ENCODE measurements around the gene ANP32B. TPM values are rescaled to one million over a fixed set of nuclear protein-coding genes. Genes with fewer than 3 reads are reported as not detected.
"Not testable (repeated sequence)": the region's sequence is repeated elsewhere in the genome, so short reads cannot be mapped to it uniquely, and the experiment has no call there.

Gene ANP32B
- total and polyA plus RNA-seq, 2 experiments from 2014 or later = 15.4 to 64.3 TPM

- no peak overlapping the region for H2AFZ ChIP-seq
- WGBS (ENCODE audit: low lambda C conversion rate, missing lambda C conversion rate) = 100% methylated on average over 1 of the region's 1 CpG
- H3K4me1 ChIP-seq (ENCODE audit: insufficient read depth) = no peaks in the 10 kb centered on the region
- H3K79me2 ChIP-seq = no peaks in the 10 kb centered on the region
- H3K27me3 ChIP-seq = no peaks in the 10 kb centered on the region
- DNase-seq (ENCODE audit: low spot score) = no peak
- no peaks in the 10 kb centered on the region for H3K36me3 ChIP-seq (replicated peaks; ENCODE audit: insufficient read depth, low read depth)
- H3K9me2 ChIP-seq (replicated peaks; ENCODE audit: insufficient read depth) = no peaks in the 10 kb centered on the region
- H3K4me3 ChIP-seq = no peak overlapping the region
- no peak overlapping the region for H3K4me2 ChIP-seq
- no peaks in the 10 kb centered on the region for H3K9me3 ChIP-seq (ENCODE audit: low read depth)
- TF ChIP-seq CTCF (IDR thresholded peaks at IDR 0.05; ENCODE audit: poor library complexity) (no peak), EZH2 (IDR thresholded peaks at IDR 0.05; ENCODE audit: borderline replicate concordance) (no peak), EZH2phosphoT487 (IDR thresholded peaks at IDR 0.05; ENCODE audit: low read depth, severe bottlenecking, unreplicated experiment) (no peak)
- H4K20me1 ChIP-seq (ENCODE audit: insufficient read depth, poor library complexity, severe bottlenecking) = no peaks in the 10 kb centered on the region
- no peak overlapping the region for H3K27ac ChIP-seq
Observed at GRCh38 chr9:98017306-98017705, 34.2 kb downstream of the ANP32B start.

- H3K27me3 ChIP-seq = no peaks in the 10 kb centered on the region
- no peak overlapping the region for H3K4me3 ChIP-seq
- no peaks in the 10 kb centered on the region for H3K9me2 ChIP-seq (replicated peaks; ENCODE audit: insufficient read depth)
- no peak overlapping the region for H2AFZ ChIP-seq
- no peaks in the 10 kb centered on the region for H4K20me1 ChIP-seq (ENCODE audit: insufficient read depth, poor library complexity, severe bottlenecking)
- H3K4me1 ChIP-seq (ENCODE audit: insufficient read depth) = no peaks in the 10 kb centered on the region
- no peaks in the 10 kb centered on the region for H3K36me3 ChIP-seq (replicated peaks; ENCODE audit: insufficient read depth, low read depth)
- no peak overlapping the region for H3K27ac ChIP-seq
- WGBS (ENCODE audit: low lambda C conversion rate, missing lambda C conversion rate) = 91% methylated on average over 5 of the region's 5 CpGs
- no peak overlapping the region for H3K4me2 ChIP-seq
- no peak for DNase-seq (ENCODE audit: low spot score)
- H3K79me2 ChIP-seq = no peaks in the 10 kb centered on the region
- no peak for TF ChIP-seq CTCF (IDR thresholded peaks at IDR 0.05; ENCODE audit: poor library complexity)
- no peak for TF ChIP-seq EZH2phosphoT487 (IDR thresholded peaks at IDR 0.05; ENCODE audit: low read depth, severe bottlenecking, unreplicated experiment)
- no peak for TF ChIP-seq EZH2 (IDR thresholded peaks at IDR 0.05; ENCODE audit: borderline replicate concordance)
- no peaks in the 10 kb centered on the region for H3K9me3 ChIP-seq (ENCODE audit: low read depth)
Observed at GRCh38 chr9:98018347-98018746, 35.2 kb downstream of the ANP32B start.

GRCh38 chr9:98019098-98019497, 36.0 kb downstream of the ANP32B start:
- Histone ChIP-seq H3K79me2 (no peaks in the 10 kb centered on the region), H3K27ac (peak overlapping the region; percentile 55), H3K36me3 (replicated peaks; ENCODE audit: insufficient read depth, low read depth) (no peaks in the 10 kb centered on the region), H2AFZ (no peak overlapping the region), H3K4me2 (no peak overlapping the region), H3K4me3 (no peak overlapping the region), H3K27me3 (no peaks in the 10 kb centered on the region), H3K9me2 (replicated peaks; ENCODE audit: insufficient read depth) (no peaks in the 10 kb centered on the region), H3K9me3 (ENCODE audit: low read depth) (no peaks in the 10 kb centered on the region), H3K4me1 (ENCODE audit: insufficient read depth) (no peaks in the 10 kb centered on the region), H4K20me1 (ENCODE audit: insufficient read depth, poor library complexity, severe bottlenecking) (no peaks in the 10 kb centered on the region)
- TF ChIP-seq CTCF (IDR thresholded peaks at IDR 0.05; ENCODE audit: poor library complexity) = no peak
- no peak for TF ChIP-seq EZH2phosphoT487 (IDR thresholded peaks at IDR 0.05; ENCODE audit: low read depth, severe bottlenecking, unreplicated experiment)
- no peak for TF ChIP-seq EZH2 (IDR thresholded peaks at IDR 0.05; ENCODE audit: borderline replicate concordance)
- 95% methylated on average over 4 of the region's 4 CpGs for WGBS (ENCODE audit: low lambda C conversion rate, missing lambda C conversion rate)
- no peak for DNase-seq (ENCODE audit: low spot score)

- H4K20me1 ChIP-seq (ENCODE audit: insufficient read depth, poor library complexity, severe bottlenecking); H3K36me3 ChIP-seq (replicated peaks; ENCODE audit: insufficient read depth, low read depth); H3K4me3 ChIP-seq: not testable (repeated sequence)
Observed at GRCh38 chr9:98019869-98020268, 36.7 kb downstream of the ANP32B start.

More at GRCh38 chr9:98019869-98020268, 36.7 kb downstream of the ANP32B start:
- H3K4me1 ChIP-seq (ENCODE audit: insufficient read depth); H3K27me3 ChIP-seq; H3K9me3 ChIP-seq (ENCODE audit: low read depth); H3K79me2 ChIP-seq; H3K9me2 ChIP-seq (replicated peaks; ENCODE audit: insufficient read depth); H2AFZ ChIP-seq; H3K4me2 ChIP-seq: not testable (repeated sequence)
- peak; percentile 41 for DNase-seq (ENCODE audit: low spot score)
- whole genome bisulfite sequencing (ENCODE audit: low lambda C conversion rate, missing lambda C conversion rate) = 94% methylated on average over 5 of the region's 5 CpGs
- peak overlapping the region; percentile 55 for H3K27ac ChIP-seq

Data from hepatocyte (in vitro differentiated cells).